HG02623 (cell line): ENCODE measurements around the gene PCLO.
"Not testable (repeated sequence)": the region's sequence is repeated elsewhere in the genome, so short reads cannot be mapped to it uniquely, and the experiment has no call there.

Experiments used
- ATAC-seq: cut with Tn5 transposase; IDR thresholded peaks from one replicate; pipeline ENCODE4 v1.9.1; 2021; ENCODE audit warnings: moderate library complexity; ENCODE audit not compliant: unreplicated experiment

PCLO gene

GRCh38 chr7:82742163-82742562, 420.5 kb downstream of the PCLO start:
- ATAC-seq: no peak

- no peak for ATAC-seq
Observed at GRCh38 chr7:82741493-82741892, 421.2 kb downstream of the PCLO start.

GRCh38 chr7:82740246-82740848, 422.3 kb downstream of the PCLO start:
- no peak for ATAC-seq

- no peak for ATAC-seq
Observed at GRCh38 chr7:82736633-82737032, 426.1 kb downstream of the PCLO start.

- no peak for ATAC-seq
Observed at GRCh38 chr7:82732677-82733076, 430.0 kb downstream of the PCLO start.

GRCh38 chr7:82729172-82730030, 433.3 kb downstream of the PCLO start:
- no peak for ATAC-seq

GRCh38 chr7:82726038-82726800, 436.5 kb downstream of the PCLO start:
- no peak for ATAC-seq

GRCh38 chr7:82723411-82723810, 439.3 kb downstream of the PCLO start:
- no peak for ATAC-seq

GRCh38 chr7:82722946-82723345, 439.7 kb downstream of the PCLO start:
- no peak for ATAC-seq

- peak; percentile 43 for ATAC-seq
Observed at GRCh38 chr7:82715344-82715743, 447.3 kb downstream of the PCLO start.

- ATAC-seq: no peak
Observed at GRCh38 chr7:82714883-82715282, 447.8 kb downstream of the PCLO start.

- no peak for ATAC-seq
Observed at GRCh38 chr7:82713506-82713905, 449.2 kb downstream of the PCLO start.

GRCh38 chr7:82706344-82706743, 456.3 kb downstream of the PCLO start:
- ATAC-seq: not testable (repeated sequence)

GRCh38 chr7:82705517-82706260, 457.0 kb downstream of the PCLO start:
- no peak for ATAC-seq

GRCh38 chr7:82704121-82704520, 458.6 kb downstream of the PCLO start:
- no peak for ATAC-seq
